GM12891 (cell line): ENCODE data around the gene CFAP74.

Source experiments
- DNase-seq: peaks from one replicate; pipeline ENCODE4 v3.0.0; 2011; ENCODE audit warnings: low spot score; ENCODE audit not compliant: insufficient read length
- FAIRE-seq: peaks from 2 replicates; lab custom pipeline; 2011; peaks lifted over from hg19 to GRCh38; lab: Jason Lieb, UNC
- PAX5 ChIP-seq: IDR thresholded peaks from 2 replicates; pipeline ENCODE4 v1.6.1; 2011; ENCODE audit warnings: low read length, moderate library complexity, mild to moderate bottlenecking; ENCODE audit not compliant: insufficient read depth, severe bottlenecking
- POLR2A ChIP-seq: IDR thresholded peaks from 2 replicates; pipeline ENCODE4 v1.6.1; 2011; ENCODE audit warnings: low read depth, low read length, control low read depth
- POLR2AphosphoS5 ChIP-seq: IDR thresholded peaks from 2 replicates; pipeline ENCODE4 v1.6.1; 2011; ENCODE audit warnings: low read depth, low read length, control low read depth
- POU2F2 ChIP-seq: IDR thresholded peaks from 2 replicates; pipeline ENCODE4 v1.6.1; 2011; ENCODE audit warnings: low read depth, mild to moderate bottlenecking, control low read depth, low read length, moderate library complexity
- SPI1 ChIP-seq: IDR thresholded peaks from 2 replicates; pipeline ENCODE4 v1.6.1; 2011; ENCODE audit warnings: low read depth, low read length, control low read depth
- TAF1 ChIP-seq: IDR thresholded peaks from 2 replicates; pipeline ENCODE4 v1.6.1; 2011; ENCODE audit warnings: low read depth, low read length, control low read depth

Gene CFAP74

DNA sequence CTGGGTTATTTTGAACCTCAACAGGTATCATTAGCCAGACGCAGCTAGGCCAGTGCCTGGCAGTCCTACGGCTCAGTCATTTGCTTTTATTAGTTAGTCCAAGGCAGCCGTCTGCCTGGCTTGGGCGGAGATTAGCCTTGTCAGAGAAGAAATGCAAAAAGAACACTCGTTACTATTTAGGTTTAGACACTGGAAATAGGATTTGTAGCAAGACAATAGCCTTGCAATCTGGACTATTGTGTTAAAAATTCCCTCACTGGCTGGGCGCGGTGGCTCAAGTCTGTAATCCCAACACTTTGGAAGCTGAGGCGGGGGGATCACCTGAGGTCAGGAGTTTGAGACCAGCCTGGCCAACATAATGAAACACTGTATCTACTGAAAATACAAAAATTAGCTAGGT is 35.7 kb upstream of the CFAP74 start:
- FAIRE-seq = no peak
- no peak for TF ChIP-seq TAF1
- TF ChIP-seq SPI1 = no peak
- TF ChIP-seq POLR2A = no peak
- TF ChIP-seq PAX5 = no peak
- TF ChIP-seq POU2F2 = no peak
- no peak for TF ChIP-seq POLR2AphosphoS5

DNA sequence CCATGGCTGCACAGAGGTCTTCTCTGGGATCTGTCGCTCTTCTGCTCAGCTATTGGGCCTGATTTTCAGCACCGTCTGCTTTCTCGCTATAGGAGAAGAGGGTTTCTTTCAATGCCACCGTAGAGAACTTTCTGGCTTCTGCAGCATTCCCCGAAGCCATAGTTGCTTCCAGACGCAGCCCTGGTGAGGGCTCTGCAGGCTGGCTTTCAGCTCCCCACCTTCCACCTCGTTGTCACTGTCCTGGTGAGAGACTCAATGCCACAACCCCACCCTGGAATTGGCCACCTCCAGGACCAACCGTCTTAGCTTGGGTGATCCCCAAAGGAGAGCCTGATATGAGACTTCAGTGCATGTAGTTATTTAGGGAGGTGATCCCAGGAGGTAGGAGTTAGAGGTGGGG is 34.6 kb upstream of the CFAP74 start:
- no peak for TF ChIP-seq PAX5
- TF ChIP-seq SPI1 = no peak
- no peak for TF ChIP-seq POU2F2
- TF ChIP-seq POLR2AphosphoS5 = no peak
- no peak for TF ChIP-seq POLR2A
- TF ChIP-seq TAF1 = no peak
- FAIRE-seq (no peak), DNase-seq (no peak)

More for the DNA sequence above, 35.7 kb upstream of the CFAP74 start:
- no peak for DNase-seq

DNA sequence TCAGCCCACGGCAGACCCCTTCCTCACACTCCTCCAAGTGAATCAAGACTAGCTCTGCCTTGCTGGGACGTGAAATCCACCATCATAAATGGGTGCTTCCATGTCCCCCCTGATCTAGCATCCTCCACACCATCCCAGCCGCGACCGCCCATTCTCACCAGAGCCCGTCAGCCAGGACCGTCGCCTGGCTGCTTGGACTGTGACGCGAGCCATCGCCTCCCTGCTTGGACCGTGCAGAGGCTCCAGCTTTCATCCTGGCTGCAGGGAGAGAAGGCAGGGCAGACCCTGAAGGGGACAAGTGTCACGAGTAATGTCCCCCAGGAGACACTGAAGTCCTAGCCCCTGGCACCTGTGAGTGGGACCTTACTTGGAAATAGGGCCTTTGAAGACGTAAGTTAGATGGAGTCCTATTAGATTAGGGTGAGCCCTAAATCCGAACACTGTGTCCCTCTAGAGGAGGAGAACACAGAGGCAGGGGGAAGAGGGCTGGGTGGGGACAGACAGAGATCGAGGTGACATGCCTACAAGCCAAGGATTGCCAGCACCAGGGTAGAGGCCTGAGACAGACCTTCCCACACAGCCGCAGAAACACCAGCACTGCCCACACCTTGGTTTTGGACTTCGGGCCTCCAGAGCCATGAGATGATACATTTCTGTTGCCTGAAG is 33.9 kb upstream of the CFAP74 start:
- FAIRE-seq (no peak), DNase-seq (no peak)
- no peak for TF ChIP-seq SPI1
- TF ChIP-seq POU2F2 = no peak
- no peak for TF ChIP-seq POLR2AphosphoS5
- no peak for TF ChIP-seq POLR2A
- no peak for TF ChIP-seq TAF1
- no peak for TF ChIP-seq PAX5

DNA sequence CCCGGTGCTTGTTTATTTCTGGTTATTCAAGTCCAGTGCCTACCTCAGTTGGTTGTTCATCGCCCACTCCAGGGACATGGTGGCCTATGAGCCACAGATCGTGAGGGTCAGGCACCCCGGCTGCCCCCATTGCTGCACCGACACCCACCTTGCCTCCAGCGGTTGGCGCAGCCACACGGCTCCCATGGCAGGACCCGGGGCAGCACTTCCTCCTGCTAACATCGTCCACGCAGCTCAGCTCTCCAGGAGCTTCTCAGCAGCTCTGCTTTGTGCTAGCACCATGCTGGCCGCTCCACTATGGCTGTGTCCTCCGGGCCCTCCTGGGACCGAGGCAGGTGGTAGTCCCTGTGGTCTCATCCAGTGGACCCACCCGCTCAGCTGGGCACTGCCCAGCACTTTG is 32.7 kb upstream of the CFAP74 start:
- TF ChIP-seq PAX5 (no peak), TAF1 (no peak), POU2F2 (no peak)
- DNase-seq (no peak), FAIRE-seq (no peak)

DNA sequence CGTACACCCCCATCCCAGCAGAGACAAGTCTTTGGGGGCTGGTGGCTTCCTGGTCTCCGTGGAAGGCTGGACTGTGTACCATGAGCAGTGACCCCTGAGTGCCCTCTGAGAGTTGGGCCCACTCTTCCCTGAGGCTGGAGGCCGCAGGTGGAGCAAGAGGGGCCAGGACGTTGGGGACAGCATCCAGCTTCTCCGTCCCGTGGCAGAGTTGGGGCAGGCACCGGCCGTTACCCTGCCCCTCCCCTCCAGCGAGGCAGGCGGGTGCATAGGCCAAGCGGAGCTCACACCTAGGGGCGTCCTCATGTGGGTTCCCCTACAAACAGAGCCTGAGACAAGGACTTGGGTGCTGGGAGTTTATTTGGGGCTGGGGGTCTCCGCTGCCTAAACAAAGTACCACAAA is 29.6 kb upstream of the CFAP74 start:
- DNase-seq (no peak), FAIRE-seq (no peak)
- TF ChIP-seq PAX5 (no peak), POLR2A (no peak), SPI1 (no peak), POLR2AphosphoS5 (no peak), POU2F2 (no peak), TAF1 (no peak)

DNA sequence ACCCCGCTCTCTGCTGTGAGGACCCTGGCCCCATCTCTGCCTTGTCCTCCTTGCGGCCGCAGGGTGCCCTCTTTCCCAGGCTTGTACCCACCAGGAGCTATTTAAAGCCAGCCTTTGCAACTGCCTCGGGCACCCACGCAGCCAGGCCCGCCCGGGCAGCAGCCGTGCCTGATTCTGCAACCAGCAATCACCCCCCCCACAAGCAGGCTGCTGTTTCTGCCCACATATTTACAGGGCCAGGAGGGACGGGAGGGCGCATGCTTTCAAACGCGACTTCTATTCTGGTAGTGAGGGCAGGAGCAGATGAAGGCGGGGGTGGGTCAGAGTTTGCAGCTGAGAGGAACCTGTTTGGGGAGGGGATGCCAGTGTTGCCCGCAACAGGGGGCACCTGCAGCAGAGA is 29.2 kb upstream of the CFAP74 start:
- no peak for TF ChIP-seq SPI1
- TF ChIP-seq POLR2AphosphoS5 = no peak
- TF ChIP-seq POU2F2 = no peak
- TF ChIP-seq PAX5 = no peak
- no peak for TF ChIP-seq POLR2A
- no peak for TF ChIP-seq TAF1
- FAIRE-seq = no peak
- no peak for DNase-seq

DNA sequence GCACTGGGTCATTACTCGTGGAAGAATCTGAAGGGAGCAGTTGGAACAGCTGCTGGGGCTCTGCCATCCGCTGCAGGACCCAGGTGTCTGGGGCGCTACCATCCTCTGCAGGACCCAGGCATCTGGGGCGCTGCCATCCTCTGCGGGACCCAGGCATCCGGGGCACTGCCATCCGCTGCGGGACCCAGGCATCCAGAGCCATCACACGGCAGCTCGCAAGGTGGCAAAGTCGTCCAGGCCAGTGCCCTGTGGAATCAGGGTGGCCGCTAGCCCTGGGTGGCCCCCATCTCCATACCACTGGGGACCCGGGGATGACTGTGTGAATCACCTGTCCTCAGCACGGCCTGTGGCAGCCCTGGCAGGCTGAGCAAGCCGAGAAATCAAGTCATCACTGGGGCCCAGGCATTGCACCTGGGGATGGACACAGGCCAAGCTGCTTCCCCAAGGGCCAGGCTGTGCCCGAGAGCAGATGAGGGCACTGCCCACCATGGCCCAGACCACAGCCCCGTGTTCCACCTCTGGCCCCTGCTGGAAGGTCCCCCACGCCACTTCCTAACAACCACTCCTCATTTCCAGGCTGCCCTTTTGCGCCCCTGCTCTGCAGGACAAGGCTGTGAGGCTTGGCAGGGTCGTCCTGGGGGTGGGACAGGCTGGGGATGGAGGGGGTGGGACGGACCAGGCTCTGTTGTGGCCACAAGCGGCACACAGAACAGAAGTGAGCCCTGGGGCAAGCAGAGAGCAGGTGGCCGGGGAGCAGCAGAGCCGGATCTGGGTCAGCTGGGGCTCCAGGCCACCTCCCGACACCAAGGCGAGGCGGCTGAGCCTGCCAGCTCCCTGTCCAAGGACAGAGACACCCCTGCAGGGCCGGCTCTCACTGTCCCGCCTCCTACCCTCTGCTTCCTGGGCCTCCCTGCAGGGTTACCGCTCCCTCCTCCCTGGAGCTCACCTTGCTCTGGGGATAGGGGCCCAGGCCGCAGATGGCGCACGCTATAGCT is 28.3 kb upstream of the CFAP74 start:
- TF ChIP-seq POLR2A = no peak
- no peak for TF ChIP-seq POU2F2
- no peak for TF ChIP-seq PAX5
- no peak for TF ChIP-seq POLR2AphosphoS5
- TF ChIP-seq TAF1 = no peak
- no peak for TF ChIP-seq SPI1
- FAIRE-seq (no peak), DNase-seq (no peak)

DNA sequence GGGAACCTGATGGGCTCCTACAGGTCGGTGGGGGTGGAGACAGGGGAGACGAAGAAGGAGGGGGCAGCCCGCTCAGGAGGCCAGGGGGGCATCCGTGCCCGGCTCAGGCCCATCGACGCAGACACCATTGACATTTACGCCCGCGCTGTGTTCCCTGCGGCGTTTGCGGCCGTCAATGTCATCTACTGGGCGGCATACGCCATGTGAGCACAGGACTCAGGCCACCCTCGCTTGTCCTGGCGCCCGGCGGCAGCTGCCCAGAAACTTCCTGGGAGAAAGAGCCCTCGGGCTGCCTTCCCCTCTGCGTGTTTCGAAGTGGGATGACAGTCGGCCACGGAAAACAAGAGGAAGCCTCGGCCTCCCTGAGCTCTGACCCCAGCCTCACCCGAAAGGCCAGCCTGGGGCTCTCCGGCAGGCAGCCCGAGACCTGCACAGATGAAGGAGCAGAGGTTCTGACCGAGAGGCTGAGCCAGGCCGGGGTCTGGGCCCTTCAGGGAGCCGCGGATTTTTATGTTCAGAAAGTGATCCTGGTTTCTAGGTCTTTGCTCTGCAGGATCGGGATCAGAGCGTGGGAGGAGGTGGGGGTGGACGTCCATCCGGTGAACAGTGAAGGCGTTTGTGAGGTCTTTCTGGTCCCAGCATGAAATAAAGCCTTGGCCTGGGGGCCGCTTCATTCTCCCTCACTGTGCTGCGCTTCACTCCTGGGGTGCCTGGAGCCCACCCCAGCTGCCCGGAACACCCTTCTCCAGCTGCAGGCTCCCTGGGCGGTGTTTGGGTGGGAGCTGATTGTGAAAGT is 26.7 kb upstream of the CFAP74 start:
- no peak for FAIRE-seq
- TF ChIP-seq POU2F2 = no peak
- no peak for TF ChIP-seq PAX5
- TF ChIP-seq TAF1 = no peak
- no peak for TF ChIP-seq SPI1
- no peak for TF ChIP-seq POLR2A
- no peak for TF ChIP-seq POLR2AphosphoS5
- DNase-seq = no peak

DNA sequence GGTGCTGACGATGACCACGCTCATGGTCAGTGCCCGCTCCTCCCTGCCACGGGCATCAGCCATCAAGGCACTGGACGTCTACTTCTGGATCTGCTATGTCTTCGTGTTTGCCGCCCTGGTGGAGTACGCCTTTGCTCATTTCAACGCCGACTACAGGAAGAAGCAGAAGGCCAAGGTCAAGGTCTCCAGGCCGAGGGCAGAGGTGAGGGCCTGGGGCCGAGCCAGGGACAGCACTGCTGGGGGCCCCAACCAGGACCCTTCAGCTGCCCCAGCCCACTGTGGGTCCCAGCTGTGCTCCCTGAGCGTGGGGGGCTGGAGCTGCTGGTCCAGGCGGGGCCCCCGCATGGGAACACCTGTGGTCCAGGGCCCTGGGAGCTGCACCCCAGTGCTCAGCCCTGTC is 26.0 kb upstream of the CFAP74 start:
- TF ChIP-seq POU2F2 = no peak
- no peak for TF ChIP-seq SPI1
- TF ChIP-seq TAF1 = no peak
- TF ChIP-seq PAX5 = no peak
- TF ChIP-seq POLR2AphosphoS5 = no peak
- no peak for TF ChIP-seq POLR2A
- DNase-seq (no peak), FAIRE-seq (no peak)
